8988T (cell line): Measurements from ENCODE around the gene GPR135.
"Not testable (repeated sequence)": the region's sequence is repeated elsewhere in the genome, so short reads cannot be mapped to it uniquely, and the experiment has no call there.

Experiments used
- DNase-seq: peaks from one replicate; pipeline ENCODE4 v3.0.0; 2011

The GPR135 gene

DNA sequence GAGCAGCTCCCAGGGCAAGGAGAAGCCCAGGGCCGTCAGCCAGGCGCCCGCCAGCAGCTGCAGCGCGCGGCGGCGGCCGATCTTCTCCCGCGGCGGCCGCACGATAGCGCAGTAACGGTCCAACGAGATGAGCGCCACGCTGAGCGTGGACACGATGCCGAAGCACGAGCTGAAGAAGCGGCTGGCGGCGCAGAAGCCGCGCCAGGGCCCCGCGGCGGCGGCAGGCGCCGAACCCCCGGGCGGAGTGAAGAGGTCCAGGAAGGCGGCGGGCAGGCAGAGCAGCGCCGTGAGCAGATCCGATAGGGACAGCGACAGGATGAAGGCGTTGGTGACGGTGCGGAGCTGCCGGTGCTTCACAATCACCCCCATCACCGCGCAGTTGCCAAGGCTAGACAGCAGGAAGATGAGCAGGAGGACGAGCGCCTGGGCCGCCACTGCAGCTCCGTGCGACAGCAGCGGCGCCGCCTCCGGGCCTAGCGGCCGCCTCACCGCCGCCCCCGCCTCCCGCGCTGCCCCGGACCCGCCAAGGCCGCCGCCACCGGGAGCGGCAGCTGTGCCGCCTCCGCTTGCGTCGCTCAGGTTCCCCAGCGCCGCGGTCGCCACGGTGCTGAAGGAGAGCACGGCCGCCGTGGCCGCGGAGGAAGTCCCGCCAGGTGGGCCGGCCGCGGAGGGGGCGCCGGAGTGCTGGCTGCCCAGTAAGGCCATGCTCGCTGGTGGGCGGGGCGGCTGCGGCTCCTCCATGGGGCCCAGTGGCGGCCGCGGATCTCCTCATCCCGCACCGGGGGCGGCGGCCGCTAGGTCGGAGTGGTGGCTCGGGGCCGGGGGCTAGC lies 479 bp downstream of the GPR135 start:
- DNase-seq = peak; percentile 67

- DNase-seq = no peak
These were observed 1.2 kb downstream of the GPR135 start for GRCh38 chr14:59463787-59464485.

- no peak for DNase-seq
These were observed 3.3 kb downstream of the GPR135 start for GRCh38 chr14:59461891-59462290.

GRCh38 chr14:59460378-59460777 lies 4.8 kb downstream of the GPR135 start:
- no peak for DNase-seq

GRCh38 chr14:59458486-59458885 lies 6.7 kb downstream of the GPR135 start:
- no peak for DNase-seq

GRCh38 chr14:59455411-59455810 lies 9.8 kb downstream of the GPR135 start:
- no peak for DNase-seq

DNA sequence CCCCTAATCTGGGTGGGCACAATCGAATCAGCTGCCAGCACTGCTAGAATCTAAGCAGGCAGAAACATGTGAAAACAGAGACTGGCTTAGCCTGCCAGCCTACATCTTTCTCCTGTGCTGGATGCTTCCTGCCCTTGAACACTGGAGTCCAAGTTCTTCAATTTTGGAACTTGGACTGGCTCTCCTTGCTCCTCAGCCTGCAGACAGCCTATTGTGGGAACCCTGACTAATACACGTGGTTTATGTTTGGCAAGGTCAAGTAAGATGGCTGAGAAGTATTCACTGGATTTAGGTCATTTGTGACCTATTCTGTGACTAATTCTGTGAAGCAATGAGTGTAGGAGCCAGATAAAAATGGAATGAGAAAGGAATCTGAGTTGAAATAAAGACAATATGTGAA lies 11.0 kb downstream of the GPR135 start:
- no peak for DNase-seq

DNA sequence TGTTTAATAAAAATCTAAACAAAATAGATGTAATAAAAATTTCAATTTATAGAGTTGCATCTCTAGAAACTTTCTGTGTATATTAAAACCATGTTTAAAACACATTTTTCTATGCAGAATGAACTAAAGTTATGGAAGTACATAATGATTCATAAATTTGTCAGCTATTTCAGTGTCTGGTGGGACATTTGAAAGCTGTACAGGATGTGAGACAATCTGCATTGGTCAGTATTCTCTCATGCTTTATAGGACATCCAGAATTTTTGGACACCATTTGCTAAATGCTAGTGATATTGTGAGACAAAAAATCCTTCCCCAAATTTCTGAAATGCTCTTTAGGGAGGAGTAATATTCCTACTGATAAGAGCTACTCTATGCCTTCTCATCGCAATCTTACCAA lies 13.3 kb downstream of the GPR135 start:
- DNase-seq = no peak

DNA sequence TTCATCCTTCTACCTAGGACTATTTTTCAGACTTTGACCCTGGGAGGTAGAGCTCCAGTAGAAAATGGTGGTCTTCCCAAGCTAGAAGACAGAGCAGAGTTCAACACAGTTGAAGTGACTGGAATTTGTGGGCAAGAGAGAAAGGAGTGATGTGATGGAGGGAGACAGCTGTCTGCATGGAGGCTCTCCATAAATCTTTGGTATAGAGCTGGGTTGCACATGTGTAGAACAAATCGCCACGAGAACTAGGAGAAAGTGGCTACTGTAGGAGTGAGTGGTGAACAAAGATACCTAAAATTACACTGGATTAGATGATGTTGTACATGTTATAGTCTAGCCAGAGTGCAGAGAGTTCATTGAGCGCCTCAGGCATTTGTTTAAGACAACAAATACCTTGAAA lies 14.5 kb downstream of the GPR135 start:
- DNase-seq = no peak

DNA sequence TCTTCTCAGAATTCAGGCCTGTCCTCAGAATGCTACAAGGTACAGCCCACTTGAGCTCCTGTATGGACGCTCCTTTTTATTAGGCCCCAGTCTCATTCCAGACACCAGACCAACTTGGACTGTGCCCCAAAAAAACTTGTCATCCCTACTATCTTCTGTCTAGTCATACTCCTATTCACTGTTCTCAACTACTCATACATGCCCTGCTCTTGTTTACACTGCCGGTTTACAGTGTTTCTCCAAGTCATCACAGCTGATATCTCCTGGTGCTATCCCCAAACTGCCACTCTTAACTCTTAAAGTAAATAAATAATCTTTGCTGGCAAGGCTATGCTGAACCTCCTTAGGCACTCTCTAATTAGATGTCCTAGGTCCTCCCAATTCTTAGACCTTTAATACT lies 16.5 kb downstream of the GPR135 start:
- not testable (repeated sequence) for DNase-seq

DNA sequence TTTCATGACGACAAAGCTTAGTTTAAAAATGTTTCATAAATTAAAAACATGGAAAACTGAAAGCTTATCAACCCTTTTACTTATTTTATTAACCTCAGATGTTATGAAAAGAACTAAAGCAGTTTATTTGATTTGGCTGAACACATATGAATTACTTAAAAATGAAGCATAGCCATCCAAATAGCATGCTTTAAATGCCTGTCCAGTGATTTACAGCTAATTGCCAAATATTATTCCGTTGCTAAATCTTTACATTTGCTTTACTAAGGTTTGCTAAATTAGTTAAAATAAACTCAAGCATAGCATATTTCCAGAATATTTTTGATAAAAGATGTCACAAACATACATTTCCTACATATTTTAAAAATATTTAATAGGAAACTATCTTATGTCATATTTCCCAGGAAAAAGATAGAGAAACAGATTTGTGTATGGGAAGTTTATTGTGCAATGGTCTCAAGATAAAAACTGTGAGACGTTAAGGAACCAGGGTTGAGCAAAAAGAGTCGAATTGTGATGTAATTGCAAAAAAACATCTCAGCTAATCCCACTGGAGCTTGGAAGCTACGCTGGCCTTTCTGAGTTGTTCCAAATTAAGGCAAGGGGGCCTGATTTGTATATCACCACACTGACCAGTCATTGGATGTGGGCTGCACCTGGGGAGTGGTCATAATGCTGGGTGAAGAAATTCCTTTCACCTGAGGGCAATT lies 25.8 kb downstream of the GPR135 start:
- no peak for DNase-seq

- DNase-seq = no peak
These were observed 27.0 kb downstream of the GPR135 start for GRCh38 chr14:59438195-59438647.

DNA sequence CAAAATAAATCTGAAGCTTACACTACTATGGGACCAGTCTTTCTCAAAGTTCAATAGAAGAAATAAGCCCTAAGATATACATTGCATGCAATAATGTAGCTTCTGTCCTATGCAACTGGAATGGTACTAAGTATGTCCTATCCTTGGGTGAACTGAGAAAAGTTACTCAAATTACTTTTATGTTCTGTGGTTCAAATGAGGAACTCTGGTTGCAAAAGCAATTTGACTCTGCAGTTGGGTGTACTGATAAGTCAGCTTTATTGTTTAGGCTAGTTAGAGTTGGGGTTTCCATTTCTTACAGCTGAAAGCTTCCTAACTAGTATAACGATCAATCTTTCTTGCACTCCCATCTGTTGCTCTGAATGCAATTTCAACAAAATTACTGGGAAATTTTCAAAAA lies 29.2 kb downstream of the GPR135 start:
- DNase-seq = no peak

- DNase-seq = no peak
These were observed 30.1 kb downstream of the GPR135 start for GRCh38 chr14:59435101-59435500.

GRCh38 chr14:59429790-59430189 lies 35.4 kb downstream of the GPR135 start:
- no peak for DNase-seq

GRCh38 chr14:59428581-59429012 lies 36.6 kb downstream of the GPR135 start:
- no peak for DNase-seq

DNA sequence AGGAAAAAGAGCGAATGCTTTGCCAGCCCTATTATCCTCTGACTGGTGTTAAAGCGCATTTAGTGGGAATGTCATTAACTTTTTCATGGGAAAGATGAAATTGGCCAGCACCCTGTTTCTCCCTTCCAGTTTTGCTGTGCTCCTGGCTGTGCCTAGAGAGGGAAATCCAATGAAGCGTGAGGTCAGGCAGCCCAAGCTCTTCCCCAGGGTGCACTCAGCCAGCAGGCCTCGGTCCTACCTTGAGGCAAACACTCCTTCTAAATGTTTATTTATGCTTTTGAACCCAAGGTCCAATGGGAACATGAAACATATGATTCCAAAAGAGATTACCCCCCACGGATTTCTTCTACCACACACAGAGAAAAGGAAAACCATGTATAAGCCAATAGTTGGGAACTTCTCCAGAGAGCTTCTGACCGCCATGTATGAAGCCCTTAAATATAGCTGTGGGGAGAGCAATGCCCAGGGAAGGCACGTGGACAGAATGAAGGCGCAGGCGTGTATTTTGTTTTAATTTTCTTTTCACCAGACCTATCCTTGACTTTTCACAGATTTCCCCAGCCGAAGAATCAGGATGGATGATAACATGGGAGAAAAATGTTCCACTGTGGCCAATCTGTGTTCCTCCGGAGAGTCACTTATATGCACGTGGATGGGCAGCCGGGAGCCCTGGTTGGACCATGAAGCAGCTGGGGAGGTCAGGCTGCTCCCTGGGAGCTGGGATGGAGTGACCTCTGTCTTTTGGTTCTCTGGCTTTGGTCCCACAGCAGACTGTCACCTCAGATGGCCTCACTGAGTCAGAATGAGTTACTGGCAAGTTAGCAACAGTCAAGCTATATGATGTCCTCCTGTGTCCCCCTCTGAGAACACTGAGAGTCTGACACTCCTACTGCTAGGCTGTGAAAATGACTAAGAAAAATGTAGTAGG lies 37.3 kb downstream of the GPR135 start:
- DNase-seq = no peak

GRCh38 chr14:59425322-59425935 lies 39.8 kb downstream of the GPR135 start:
- DNase-seq = no peak

- DNase-seq = no peak
These were observed 40.7 kb downstream of the GPR135 start for GRCh38 chr14:59424341-59425071.

- no peak for DNase-seq
These were observed 42.9 kb downstream of the GPR135 start for GRCh38 chr14:59422069-59422881.
